A549 (cell line): ENCODE results near the gene TCAP. TPM values are rescaled to one million over a fixed set of nuclear protein-coding genes. Genes with fewer than 3 reads are reported as not detected.

Source experiments
- ATAC-seq, 2 experiments: fragments of 200-7000 bp in 1 of 2; fragments of >200 bp in 1 of 2; cut with Nextera tagmentation in 1 of 2; cut with Tn5 transposase in 1 of 2; 3 replicates each; pipeline versions ENCODE4 v1.8.0 to v1.9.1; 2018 to 2020; ENCODE audit warnings: mild to moderate bottlenecking in 1 of 2, moderate library complexity in 1 of 2
- CTCF ChIA-PET: fragments of 300-600 bp; sonication (Branson Sonifier 250); formaldehyde crosslinking; extraction: SDS; loops from one replicate; lab custom pipeline; 2021; ENCODE audit warnings: antibody characterized with exemption, inconsistent platforms; lab: Yijun Ruan, JAX
- POLR2A ChIA-PET: fragments of 350-600 bp; formaldehyde crosslinking; extraction: SDS; loops from one replicate; lab custom pipeline; 2021; ENCODE audit warnings: antibody characterized with exemption, inconsistent platforms; lab: Yijun Ruan, JAX
- DNase-seq, 2 experiments: peaks; one replicate each; pipeline versions ENCODE4 v3.0.0 to v3.0.0-alpha.2; 2011 to 2016; ENCODE audit warnings: low read depth in 1 of 2, low spot score in 1 of 2
- FAIRE-seq: peaks from 2 replicates; lab custom pipeline; 2011; peaks lifted over from hg19 to GRCh38; lab: Jason Lieb, UNC
- H3K27ac ChIP-seq, 2 experiments: fragments of >200 bp; sonication (Bioruptor Twin); formaldehyde crosslinking; 3 replicates each; pipeline ENCODE4 v1.5.1; 2016 to 2017
- H3K4me1 ChIP-seq: fragments of >200 bp; sonication (Bioruptor Twin); formaldehyde crosslinking; 3 replicates; pipeline ENCODE4 v1.6.1; 2016
- H3K4me2 ChIP-seq: fragments of >200 bp; sonication (Bioruptor Twin); formaldehyde crosslinking; 3 replicates; pipeline ENCODE4 v1.6.1; 2016
- H3K4me3 ChIP-seq: fragments of >200 bp; sonication (Bioruptor Twin); formaldehyde crosslinking; 3 replicates; pipeline ENCODE4 v1.5.1; 2016
- H3K9me3 ChIP-seq: fragments of >200 bp; sonication (Bioruptor Twin); formaldehyde crosslinking; 3 replicates; pipeline ENCODE4 v1.6.1; 2016
- EP300 ChIP-seq, 2 experiments: fragments of >200 bp; sonication (Bioruptor Twin); formaldehyde crosslinking; IDR thresholded peaks; 2 replicates in 1 of 2; 3 replicates in 1 of 2; pipeline ENCODE4 v1.6.1; 2016 to 2017
- FOXS1 ChIP-seq: fragments of 250-450 bp; sonication (Bioruptor Pico); IDR thresholded peaks from 2 replicates; pipeline ENCODE4 v1.5.0; 2020; ENCODE audit warnings: mild to moderate bottlenecking, moderate library complexity
- GATA3 ChIP-seq: IDR thresholded peaks from 2 replicates; pipeline ENCODE4 v1.6.1; 2012; ENCODE audit warnings: borderline replicate concordance
- HDAC2 ChIP-seq: fragments of 200-600 bp; sonication (generic); IDR thresholded peaks from 2 replicates; pipeline ENCODE4 v1.6.1; 2016
- HOXA7 ChIP-seq: fragments of 250-450 bp; sonication (Bioruptor Pico); IDR thresholded peaks from 2 replicates; pipeline ENCODE4 v1.5.0; 2020; ENCODE audit warnings: mild to moderate bottlenecking, moderate library complexity
- HOXB13 ChIP-seq: fragments of 250-450 bp; sonication (Bioruptor Pico); IDR thresholded peaks from 2 replicates; pipeline ENCODE4 v1.5.0; 2020; ENCODE audit warnings: low read depth, mild to moderate bottlenecking, moderate library complexity
- JUN ChIP-seq, 2 experiments: fragments of >200 bp; sonication (Bioruptor Twin); formaldehyde crosslinking; IDR thresholded peaks; 2 replicates in 1 of 2; 3 replicates in 1 of 2; pipeline ENCODE4 v1.6.1; 2016 to 2017
- JUNB ChIP-seq: fragments of >200 bp; sonication (Bioruptor Twin); formaldehyde crosslinking; IDR thresholded peaks from 2 replicates; pipeline ENCODE4 v1.6.1; 2016
- KDM1A ChIP-seq: fragments of 200-600 bp; sonication (generic); IDR thresholded peaks from 2 replicates; pipeline ENCODE4 v1.6.1; 2016; ENCODE audit warnings: low read depth, mild to moderate bottlenecking
- KDM5A ChIP-seq: fragments of 200-600 bp; sonication (generic); IDR thresholded peaks from 2 replicates; pipeline ENCODE4 v1.6.1; 2016; ENCODE audit warnings: antibody characterized with exemption, mild to moderate bottlenecking
- MAFK ChIP-seq: fragments of 450-650 bp; IDR thresholded peaks from 2 replicates; pipeline ENCODE4 v1.6.1; 2014; ENCODE audit not compliant: partially characterized antibody
- MAX ChIP-seq: IDR thresholded peaks from 2 replicates; pipeline ENCODE4 v1.6.1; 2012
- MYC ChIP-seq: IDR thresholded peaks from 2 replicates; pipeline ENCODE4 v1.6.1; 2012; ENCODE audit warnings: mild to moderate bottlenecking, inconsistent platforms, low read length, improper control_type of control experiment, borderline replicate concordance
- NPAS2 ChIP-seq: fragments of 250-450 bp; sonication (Bioruptor Pico); IDR thresholded peaks from 2 replicates; pipeline ENCODE4 v1.8.0; 2022; ENCODE audit warnings: mild to moderate bottlenecking, moderate library complexity, borderline replicate concordance
- POLR2A ChIP-seq: IDR thresholded peaks from 2 replicates; pipeline ENCODE4 v1.6.1; 2012; ENCODE audit warnings: mild to moderate bottlenecking, low read length
- RCOR1 ChIP-seq: fragments of 150-350 bp; IDR thresholded peaks from 2 replicates; pipeline ENCODE4 v1.6.1; 2014; ENCODE audit warnings: antibody characterized with exemption, low read length, low read depth
- RFX5 ChIP-seq: fragments of 450-650 bp; IDR thresholded peaks from 2 replicates; pipeline ENCODE4 v1.7.1; 2014; ENCODE audit warnings: antibody characterized with exemption, mild to moderate bottlenecking, moderate library complexity
- RNF2 ChIP-seq: fragments of 200-600 bp; sonication (generic); IDR thresholded peaks from 2 replicates; pipeline ENCODE4 v1.6.1; 2016; ENCODE audit warnings: low read depth, mild to moderate bottlenecking, antibody characterized with exemption, moderate library complexity, borderline replicate concordance
- SMC3 ChIP-seq: fragments of >200 bp; sonication (Bioruptor Twin); formaldehyde crosslinking; IDR thresholded peaks from 3 replicates; pipeline ENCODE4 v1.6.1; 2018; ENCODE audit warnings: inconsistent platforms
- SREBF2 ChIP-seq: fragments of 450-650 bp; IDR thresholded peaks from 2 replicates; pipeline ENCODE4 v1.6.1; 2014; ENCODE audit warnings: mild to moderate bottlenecking, moderate library complexity
- TP53 ChIP-seq: fragments of 250-450 bp; sonication (Bioruptor Pico); IDR thresholded peaks from 2 replicates; pipeline ENCODE4 v1.5.0; 2021; ENCODE audit warnings: mild to moderate bottlenecking, moderate library complexity
- ZC3H11A ChIP-seq: fragments of 450-650 bp; IDR thresholded peaks from 2 replicates; pipeline ENCODE4 v1.6.1; 2014; ENCODE audit warnings: antibody characterized with exemption, mild to moderate bottlenecking
- ZFP36 ChIP-seq: fragments of 450-650 bp; IDR thresholded peaks from 2 replicates; pipeline ENCODE4 v1.6.1; 2014; ENCODE audit warnings: borderline replicate concordance; ENCODE audit not compliant: partially characterized antibody
- WGBS: methylation state at CpG from one replicate; pipeline ENCODE4 v1.1.6; 2017; ENCODE audit errors: missing lambda C conversion rate; 5-methylcytosine and 5-hydroxymethylcytosine counted together
- polyA plus RNA-seq, 4 experiments: library from polyadenylated mRNA; depleted of rRNA in 3 of 4; stranded (reverse); fragments of >200 nt; fragmentation: RNase III in 1 of 4; extraction: RNeasy Plus Mini Kit Qiagen cat#74134 plus additional on column Dnase treatment in 1 of 4; gene quantifications; 2 replicates in 3 of 4; 3 replicates in 1 of 4; pipeline ENCODE4 v1.2.3, GENCODE V29; 2011 to 2017
- TF ChIP-seq, protein P1 (sequence below): fragments of 200-600 bp; sonication (generic); IDR thresholded peaks from 2 replicates; pipeline ENCODE4 v1.6.1; 2016; ENCODE audit warnings: antibody characterized with exemption, mild to moderate bottlenecking, moderate library complexity

The TCAP gene
- polyA plus RNA-seq, 2 of the 4 experiments (the other 2 are of a cell fraction) = 0.41 to 1.2 TPM

DNA sequence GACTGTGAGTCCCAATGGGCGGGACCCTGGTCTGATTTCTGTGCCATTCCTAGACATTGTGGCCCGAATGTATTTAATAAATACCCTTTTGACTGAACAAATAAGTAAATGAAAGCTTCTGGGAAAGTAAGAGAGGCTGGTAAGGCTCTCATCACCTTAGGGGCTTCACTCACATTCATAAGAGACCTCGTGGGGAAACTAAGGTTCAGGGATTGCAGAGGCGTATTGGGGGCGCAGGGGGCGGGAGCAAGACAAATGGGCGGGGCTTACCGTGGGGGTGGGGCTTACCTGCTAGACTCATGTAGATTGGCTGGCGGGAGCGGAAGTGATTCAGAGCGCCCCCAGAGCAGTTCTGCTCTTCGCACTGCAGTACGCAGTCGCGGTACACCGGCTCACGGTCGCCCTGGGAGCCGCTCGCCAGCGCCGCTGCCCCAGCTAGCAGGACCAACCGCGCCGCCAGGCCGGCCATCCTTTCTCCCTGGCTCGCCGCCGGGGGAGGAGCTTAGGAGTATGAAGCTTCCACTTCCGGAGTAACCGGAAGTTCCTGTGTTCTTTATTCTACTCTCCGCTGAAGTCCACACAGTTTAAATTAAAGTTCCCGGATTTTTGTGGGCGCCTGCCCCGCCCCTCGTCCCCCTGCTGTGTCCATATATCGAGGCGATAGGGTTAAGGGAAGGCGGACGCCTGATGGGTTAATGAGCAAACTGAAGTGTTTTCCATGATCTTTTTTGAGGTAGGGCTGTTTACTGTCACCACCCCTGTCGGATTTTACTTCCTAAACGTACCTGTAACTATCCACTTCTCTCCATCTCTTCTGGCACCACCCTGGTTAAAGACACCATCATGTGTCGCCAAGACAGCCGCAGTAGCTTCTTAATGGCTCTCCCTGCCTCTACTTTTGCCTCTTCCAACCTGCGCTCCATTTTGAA lies 22.7 kb downstream of the TCAP start, which contains the start of gene PGAP3 (continued):
- TF ChIP-seq, protein P1, sequence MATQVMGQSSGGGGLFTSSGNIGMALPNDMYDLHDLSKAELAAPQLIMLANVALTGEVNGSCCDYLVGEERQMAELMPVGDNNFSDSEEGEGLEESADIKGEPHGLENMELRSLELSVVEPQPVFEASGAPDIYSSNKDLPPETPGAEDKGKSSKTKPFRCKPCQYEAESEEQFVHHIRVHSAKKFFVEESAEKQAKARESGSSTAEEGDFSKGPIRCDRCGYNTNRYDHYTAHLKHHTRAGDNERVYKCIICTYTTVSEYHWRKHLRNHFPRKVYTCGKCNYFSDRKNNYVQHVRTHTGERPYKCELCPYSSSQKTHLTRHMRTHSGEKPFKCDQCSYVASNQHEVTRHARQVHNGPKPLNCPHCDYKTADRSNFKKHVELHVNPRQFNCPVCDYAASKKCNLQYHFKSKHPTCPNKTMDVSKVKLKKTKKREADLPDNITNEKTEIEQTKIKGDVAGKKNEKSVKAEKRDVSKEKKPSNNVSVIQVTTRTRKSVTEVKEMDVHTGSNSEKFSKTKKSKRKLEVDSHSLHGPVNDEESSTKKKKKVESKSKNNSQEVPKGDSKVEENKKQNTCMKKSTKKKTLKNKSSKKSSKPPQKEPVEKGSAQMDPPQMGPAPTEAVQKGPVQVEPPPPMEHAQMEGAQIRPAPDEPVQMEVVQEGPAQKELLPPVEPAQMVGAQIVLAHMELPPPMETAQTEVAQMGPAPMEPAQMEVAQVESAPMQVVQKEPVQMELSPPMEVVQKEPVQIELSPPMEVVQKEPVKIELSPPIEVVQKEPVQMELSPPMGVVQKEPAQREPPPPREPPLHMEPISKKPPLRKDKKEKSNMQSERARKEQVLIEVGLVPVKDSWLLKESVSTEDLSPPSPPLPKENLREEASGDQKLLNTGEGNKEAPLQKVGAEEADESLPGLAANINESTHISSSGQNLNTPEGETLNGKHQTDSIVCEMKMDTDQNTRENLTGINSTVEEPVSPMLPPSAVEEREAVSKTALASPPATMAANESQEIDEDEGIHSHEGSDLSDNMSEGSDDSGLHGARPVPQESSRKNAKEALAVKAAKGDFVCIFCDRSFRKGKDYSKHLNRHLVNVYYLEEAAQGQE = no peak
- TF ChIP-seq NPAS2 = no peak
- TF ChIP-seq SREBF2 = no peak
- no peak for TF ChIP-seq EP300 (IDR thresholded peaks at IDR 0.05)
- 0 out of 2 replicates have a peak, but pooled peaks have one; percentile 6 for TF ChIP-seq GATA3
- TF ChIP-seq MAFK = no peak
- TF ChIP-seq MAX = peak; percentile 55
- TF ChIP-seq HOXB13 (CRISPR knock-in tag) = 0 out of 2 replicates have a peak, but pooled peaks have one; percentile 55
- TF ChIP-seq RCOR1 = no peak
- TF ChIP-seq JUNB = no peak
- TF ChIP-seq ZFP36 = no peak
- peak; percentile 64 to 88; a peak in 3 of 5 replicates for TF ChIP-seq JUN (IDR thresholded peaks at IDR 0.05)
- TF ChIP-seq RFX5 = 0 out of 2 replicates have a peak, but pooled peaks have one; percentile 32
- no peak for TF ChIP-seq HDAC2
- no peak for TF ChIP-seq TP53 (CRISPR knock-in tag)
- TF ChIP-seq POLR2A = peak; percentile 66
- TF ChIP-seq, all 56 proteins: peak for 13

- no peak for DNase-seq
These were observed 23.3 kb downstream of the TCAP start for GRCh38 chr17:39688475-39688835.

GRCh38 chr17:39688945-39689344 lies 23.8 kb downstream of the TCAP start:
- H3K27ac ChIP-seq = peak overlapping the region in 1 of 2 experiments; percentile 92; a peak in 2 of 6 replicates
- H3K4me1 ChIP-seq = peaks cover 7% of the 10 kb centered on the region
- DNase-seq (no peak), ATAC-seq (no peak), FAIRE-seq (no peak)
- WGBS = 78% methylated on average over 3 of the region's 3 CpGs
- ChIA-PET POLR2A (interaction anchor here (2.1 to 2.9 kb wide), 2 partner anchors 11 to 41 kb away, joined by 22 to 60 read pairs; partner anchors contain the start of genes ERBB2 and MIEN1), CTCF (interaction anchor here (1.2 to 50.7 kb wide), 7 partner anchors 11 to 65 kb away, joined by 4 to 1391 read pairs (median 6); partner anchors contain the start of genes ERBB2, PNMT, PPP1R1B and STARD3)
- peak overlapping the region; percentile 87 for H3K4me2 ChIP-seq
- H3K9me3 ChIP-seq = no peaks in the 10 kb centered on the region
- no peak for TF ChIP-seq SMC3
- TF ChIP-seq KDM5A = no peak
- no peak for TF ChIP-seq MYC
- no peak for TF ChIP-seq KDM1A
- TF ChIP-seq ZC3H11A = no peak
- no peak for TF ChIP-seq GATA3
- H3K4me3 ChIP-seq = peak overlapping the region; percentile 61; the same call in 2 of the 3 replicates

More at GRCh38 chr17:39688475-39688835, 23.3 kb downstream of the TCAP start:
- ATAC-seq = no peak
- whole genome bisulfite sequencing = 45% methylated on average over 6 of the region's 6 CpGs
- Histone ChIP-seq H3K9me3 (no peaks in the 10 kb centered on the region), H3K4me1 (peaks cover 7% of the 10 kb centered on the region), H3K27ac (peak overlapping the region; percentile 80 to 92), H3K4me2 (peak overlapping the region; percentile 87), H3K4me3 (peak overlapping the region; percentile 61)
- ChIA-PET CTCF (interaction anchor here (1.0 to 50.7 kb wide), 11 partner anchors 8 to 65 kb away, joined by 3 to 1391 read pairs (median 4); partner anchors contain the start of genes ERBB2, MIEN1, PNMT and PPP1R1B), POLR2A (interaction anchor here (0.5 to 2.9 kb wide), 17 partner anchors 9 to 489 kb away, joined by 3 to 60 read pairs (median 4); partner anchors contain the start of genes ERBB2, MIEN1, PNMT and RPL19)
- no peak for TF ChIP-seq HOXA7 (CRISPR knock-in tag)
- no peak for TF ChIP-seq ZC3H11A
- TF ChIP-seq RCOR1 = no peak
- TF ChIP-seq RNF2 = no peak
- no peak for TF ChIP-seq FOXS1 (CRISPR knock-in tag)
- no peak for TF ChIP-seq SREBF2
- no peak for TF ChIP-seq JUN (IDR thresholded peaks at IDR 0.05)
- TF ChIP-seq RFX5 = no peak
- no peak for FAIRE-seq
